NCI-H82 treated with DMSO at 0.1 percent for 48 hours (cell line): ENCODE data around the gene ERC2.

ENCODE experiments used
- DNase-seq: peaks from one replicate; lab custom pipeline; 2025; ENCODE audit not compliant: unreplicated experiment; lab: John Stamatoyannopoulos, UW

The ERC2 gene

DNA sequence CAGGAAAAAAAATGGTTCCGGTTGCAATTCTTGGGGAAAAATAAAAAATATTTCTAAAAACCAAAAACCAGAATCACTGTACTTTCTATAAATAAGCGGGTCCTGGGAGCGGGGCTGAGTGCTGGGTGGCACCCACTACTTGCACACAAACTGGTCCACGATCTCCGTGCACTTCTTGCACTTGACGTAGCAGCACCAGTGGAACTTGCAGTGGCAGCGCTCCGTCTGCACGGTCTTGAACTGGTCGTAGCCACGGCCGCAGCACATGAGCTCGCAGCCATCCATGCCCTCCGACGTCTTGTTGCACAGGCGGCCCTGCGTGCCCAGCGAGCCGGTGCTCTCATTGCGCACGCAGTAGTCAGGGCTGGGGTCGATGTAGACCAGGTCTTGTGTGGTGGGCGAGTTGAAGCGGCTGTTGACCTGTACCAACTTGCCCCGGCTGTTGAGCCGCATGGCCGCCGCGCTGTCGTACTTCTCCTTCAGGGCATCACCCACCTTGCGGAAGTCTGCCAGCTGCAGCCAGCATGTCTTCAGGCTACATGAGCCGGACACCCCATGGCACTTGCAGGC is 998.2 kb downstream of the ERC2 start:
- DNase-seq = no peak

DNA sequence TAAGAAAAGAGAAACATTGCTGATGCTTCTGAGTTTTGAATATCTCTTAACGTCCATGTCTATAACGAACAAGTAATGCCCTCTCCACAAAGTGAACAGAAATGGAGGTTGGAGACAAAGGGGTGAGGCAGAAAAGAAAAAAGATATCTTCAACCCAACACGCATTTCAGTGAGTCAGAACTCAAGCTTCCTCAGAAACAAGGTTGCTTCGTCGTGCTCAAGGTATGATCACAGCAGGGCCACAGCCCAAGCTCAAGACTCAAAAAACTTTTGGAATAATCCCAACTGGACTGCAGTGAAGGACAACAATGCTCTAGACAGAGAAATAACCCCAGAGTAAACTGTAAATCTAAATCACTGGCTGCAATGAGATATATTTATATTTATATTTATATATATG is 1000.0 kb downstream of the ERC2 start:
- no peak for DNase-seq

DNA sequence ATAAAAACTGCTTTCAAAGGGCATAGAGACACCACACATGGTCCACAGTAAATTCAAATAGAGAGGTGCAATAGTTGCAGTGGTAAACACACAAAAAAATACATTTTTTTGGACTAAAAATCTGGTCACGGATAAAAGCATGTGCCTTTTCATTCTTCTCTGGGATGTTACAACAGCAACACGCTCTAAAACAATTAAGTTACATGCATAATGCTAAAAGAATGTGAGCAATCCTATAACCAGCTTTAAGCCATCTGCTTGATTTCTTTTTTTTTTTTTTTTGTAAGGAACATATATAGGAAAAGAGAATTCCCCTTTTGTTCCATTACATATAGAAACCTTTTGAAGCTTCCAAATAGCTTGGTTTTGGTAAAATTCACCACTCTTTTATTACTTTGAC is 1001.2 kb downstream of the ERC2 start:
- peak; percentile 4 for DNase-seq

DNA sequence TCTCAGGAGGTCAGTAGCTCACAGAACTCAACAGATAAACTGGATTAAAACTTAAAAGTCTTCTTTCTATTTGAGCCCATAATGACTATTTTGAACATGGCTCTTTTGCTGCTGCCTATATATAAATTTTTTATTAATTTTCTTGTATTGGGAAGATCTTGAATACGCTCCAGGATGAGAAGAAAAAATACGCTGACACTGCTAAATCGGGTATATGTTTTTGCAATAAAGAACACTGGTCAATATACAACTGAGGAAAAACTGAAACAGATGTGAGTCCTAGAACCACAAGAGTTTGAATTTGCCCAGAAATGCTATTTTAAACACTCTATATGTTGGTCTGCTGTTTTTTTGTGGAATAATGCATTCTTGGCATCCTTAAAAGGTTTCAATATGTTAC is 1001.7 kb downstream of the ERC2 start:
- DNase-seq = no peak

DNA sequence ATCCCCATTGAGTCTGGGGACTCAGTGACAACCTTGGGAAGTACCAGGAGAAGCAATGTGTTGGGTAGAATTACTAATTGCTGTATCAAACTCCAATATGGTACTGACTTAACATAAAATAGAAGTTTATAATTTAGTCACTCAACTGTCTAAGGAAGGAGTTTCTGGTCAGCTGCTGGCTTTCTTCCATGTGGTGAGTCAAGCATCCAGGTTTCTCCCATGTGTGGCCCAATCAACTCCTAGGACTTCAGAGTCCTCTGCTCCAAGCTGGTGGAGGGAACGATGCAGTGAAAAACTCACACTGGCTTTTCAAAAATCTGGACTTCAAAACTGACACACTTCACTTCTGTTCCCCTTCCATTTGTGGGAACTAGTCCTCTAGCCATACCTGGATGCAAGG is 1006.4 kb downstream of the ERC2 start:
- DNase-seq = no peak

DNA sequence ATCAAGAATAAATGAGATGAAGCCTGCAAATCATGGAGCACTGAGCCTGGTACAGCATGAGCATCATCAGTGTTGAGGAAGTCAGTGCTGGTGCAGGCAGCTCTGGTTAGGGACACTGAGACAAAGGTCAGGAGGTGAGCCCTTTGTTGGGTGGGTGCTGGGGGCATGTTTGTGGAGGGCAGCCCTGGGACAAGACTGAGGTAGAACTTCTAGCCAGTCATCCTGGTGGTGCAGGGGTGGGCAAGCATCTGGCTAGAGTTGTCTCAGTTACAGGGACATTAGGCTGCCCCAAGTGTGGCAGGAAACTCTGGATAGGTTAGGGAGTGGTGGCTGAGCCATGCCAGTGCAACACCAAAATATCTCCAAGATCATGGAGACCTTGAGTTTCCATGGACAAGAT is 1008.4 kb downstream of the ERC2 start:
- DNase-seq = no peak
